ENCODE results near the gene CNTNAP5.

CNTNAP5 gene

GRCh38 chr2:124625561-124625960, 600.5 kb downstream of the CNTNAP5 start:
- DNase-seq (ENCODE audit: low spot score) = no peak

- no peak for DNase-seq (ENCODE audit: low spot score)
Measured at GRCh38 chr2:124626993-124627392, 601.9 kb downstream of the CNTNAP5 start.

- DNase-seq (ENCODE audit: low spot score) = no peak
Measured at GRCh38 chr2:124633812-124634211, 608.7 kb downstream of the CNTNAP5 start.

- DNase-seq (ENCODE audit: low spot score) = no peak
Measured at GRCh38 chr2:124639524-124639923, 614.4 kb downstream of the CNTNAP5 start.

GRCh38 chr2:124640221-124640750, 615.2 kb downstream of the CNTNAP5 start:
- DNase-seq (ENCODE audit: low spot score) = no peak

GRCh38 chr2:124646166-124646815, 621.2 kb downstream of the CNTNAP5 start:
- no peak for DNase-seq (ENCODE audit: low spot score)

GRCh38 chr2:124647245-124647644, 622.2 kb downstream of the CNTNAP5 start:
- no peak for DNase-seq (ENCODE audit: low spot score)

- no peak for DNase-seq (ENCODE audit: low spot score)
Measured at GRCh38 chr2:124647663-124648062, 622.6 kb downstream of the CNTNAP5 start.

- no peak for DNase-seq (ENCODE audit: low spot score)
Measured at GRCh38 chr2:124649001-124649400, 623.9 kb downstream of the CNTNAP5 start.

- no peak for DNase-seq (ENCODE audit: low spot score)
Measured at GRCh38 chr2:124652099-124652498, 627.0 kb downstream of the CNTNAP5 start.

GRCh38 chr2:124658373-124658772, 633.3 kb downstream of the CNTNAP5 start:
- no peak for DNase-seq (ENCODE audit: low spot score)

GRCh38 chr2:124661558-124661957, 636.5 kb downstream of the CNTNAP5 start:
- no peak for DNase-seq (ENCODE audit: low spot score)

GRCh38 chr2:124662946-124663644, 638.0 kb downstream of the CNTNAP5 start:
- DNase-seq (ENCODE audit: low spot score) = no peak

- no peak for DNase-seq (ENCODE audit: low spot score)
Measured at GRCh38 chr2:124663645-124663997, 638.5 kb downstream of the CNTNAP5 start.

GRCh38 chr2:124664363-124664762, 639.3 kb downstream of the CNTNAP5 start:
- DNase-seq (ENCODE audit: low spot score) = no peak

GRCh38 chr2:124666976-124667375, 641.9 kb downstream of the CNTNAP5 start:
- no peak for DNase-seq (ENCODE audit: low spot score)

GRCh38 chr2:124668161-124668560, 643.1 kb downstream of the CNTNAP5 start:
- DNase-seq (ENCODE audit: low spot score) = no peak

GRCh38 chr2:124670187-124670586, 645.1 kb downstream of the CNTNAP5 start:
- DNase-seq (ENCODE audit: low spot score) = no peak

GRCh38 chr2:124678043-124678442, 653.0 kb downstream of the CNTNAP5 start:
- no peak for DNase-seq (ENCODE audit: low spot score)

- no peak for DNase-seq (ENCODE audit: low spot score)
Measured at GRCh38 chr2:124683536-124684428, 658.7 kb downstream of the CNTNAP5 start.

- no peak for DNase-seq (ENCODE audit: low spot score)
Measured at GRCh38 chr2:124689348-124689747, 664.3 kb downstream of the CNTNAP5 start.

GRCh38 chr2:124692216-124692615, 667.1 kb downstream of the CNTNAP5 start:
- no peak for DNase-seq (ENCODE audit: low spot score)

- no peak for DNase-seq (ENCODE audit: low spot score)
Measured at GRCh38 chr2:124692707-124693106, 667.6 kb downstream of the CNTNAP5 start.
